Measurements from ENCODE around the gene ASPSCR1.

The ASPSCR1 gene

DNA sequence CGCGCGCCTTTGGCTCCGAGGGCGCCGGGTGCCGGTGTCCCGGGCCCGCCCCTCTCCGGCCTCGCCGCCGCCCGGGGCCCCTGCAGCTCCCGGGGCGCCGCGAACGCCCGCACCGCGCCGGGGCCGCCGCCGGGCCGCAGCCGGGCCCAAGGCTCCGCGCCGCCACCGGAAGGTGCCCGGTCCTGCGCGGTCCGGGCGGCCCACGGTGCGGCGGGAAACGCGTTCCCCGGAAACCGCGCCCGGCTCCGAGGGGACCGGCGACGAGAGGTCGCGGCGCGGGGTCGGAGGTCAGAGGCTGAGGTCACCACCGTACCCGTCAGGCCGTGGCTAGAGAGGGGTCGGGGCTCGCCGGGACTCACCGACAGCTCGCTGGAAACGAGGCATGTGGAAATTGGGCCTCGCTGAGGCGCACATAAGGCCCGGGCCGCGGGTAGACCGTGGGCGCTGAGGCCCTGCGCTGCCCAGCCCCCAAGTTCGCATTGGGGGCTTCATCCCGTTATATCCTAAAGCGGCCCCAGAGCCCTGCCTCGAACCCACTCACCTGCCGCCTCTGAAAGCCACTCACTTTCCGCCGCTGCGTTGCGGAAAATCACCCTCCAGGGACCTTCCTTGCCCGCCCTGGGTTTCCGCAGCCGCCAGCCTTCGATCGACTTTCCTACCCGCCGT is 88.3 kb downstream of the ASPSCR1 start, which contains the start of gene DUS1L:
DUS1L (minus strand) TSS at position 167 of the 666 bp plus-strand sequence. CDS start 745 bp downstream, outside the sequence.
- Histone ChIP-seq H3K27ac (ENCODE audit: low read depth, low read length) (no peak within 1 kb of the TSS), H3K79me2 (ENCODE audit: control insufficient read depth, insufficient read depth, low read length, unreplicated experiment) (peaks cover 22% of the 10 kb centered on the region), H3K27me3 (ENCODE audit: insufficient read depth, low read length) (no peaks in the 10 kb centered on the region), H3K4me1 (ENCODE audit: control insufficient read depth, insufficient read depth, low read length, unreplicated experiment) (peaks cover 11% of the 10 kb centered on the region), H2AFZ (ENCODE audit: low read length, unreplicated experiment) (peak within 1 kb of the TSS; percentile 93), H3K36me3 (ENCODE audit: insufficient read depth, low read length) (no peaks in the 10 kb centered on the region), H3K4me3 (ENCODE audit: low read depth, low read length) (peak within 1 kb of the TSS; percentile 95)
